ENCODE data around the gene CTDSPL2. TPM values are rescaled to one million over a fixed set of nuclear protein-coding genes. Genes with fewer than 3 reads are reported as not detected.

The CTDSPL2 gene
- 33.8 TPM for polyA plus RNA-seq
- long read RNA-seq, donor 1, full-length matches to known transcripts: 2 of 2 reads
- long read RNA-seq, donor 1, partial matches to known transcripts: 0 of 2 reads
- long read RNA-seq, donor 1, other reads (novel, unspliced or antisense): 0 of 2 reads
- long read RNA-seq, donor 2, full-length matches to known transcripts: 7 of 35 reads
- long read RNA-seq, donor 2, partial matches to known transcripts: 15 of 35 reads
- long read RNA-seq, donor 2, other reads (novel, unspliced or antisense): 13 of 35 reads
- long read RNA-seq, donor 3: 0 reads
- long read RNA-seq, donor 4, full-length matches to known transcripts: 1 of 1 reads
- long read RNA-seq, donor 4, partial matches to known transcripts: 0 of 1 reads
- long read RNA-seq, donor 4, other reads (novel, unspliced or antisense): 0 of 1 reads
- long read RNA-seq, donor 5, full-length matches to known transcripts: 1 of 1 reads
- long read RNA-seq, donor 5, partial matches to known transcripts: 0 of 1 reads
- long read RNA-seq, donor 5, other reads (novel, unspliced or antisense): 0 of 1 reads
- long read RNA-seq, donor 6, full-length matches to known transcripts: 4 of 9 reads
- long read RNA-seq, donor 6, partial matches to known transcripts: 5 of 9 reads
- long read RNA-seq, donor 6, other reads (novel, unspliced or antisense): 0 of 9 reads
- long read RNA-seq, donor 7, full-length matches to known transcripts: 3 of 3 reads
- long read RNA-seq, donor 7, partial matches to known transcripts: 0 of 3 reads
- long read RNA-seq, donor 7, other reads (novel, unspliced or antisense): 0 of 3 reads
- long read RNA-seq, donor 8, full-length matches to known transcripts: 8 of 23 reads
- long read RNA-seq, donor 8, partial matches to known transcripts: 15 of 23 reads
- long read RNA-seq, donor 8, other reads (novel, unspliced or antisense): 0 of 23 reads
- long read RNA-seq, donor 9, full-length matches to known transcripts: 3 of 9 reads
- long read RNA-seq, donor 9, partial matches to known transcripts: 6 of 9 reads
- long read RNA-seq, donor 9, other reads (novel, unspliced or antisense): 0 of 9 reads
- long read RNA-seq, donor 10, full-length matches to known transcripts: 5 of 16 reads
- long read RNA-seq, donor 10, partial matches to known transcripts: 11 of 16 reads
- long read RNA-seq, donor 10, other reads (novel, unspliced or antisense): 0 of 16 reads
- long read RNA-seq, donor 11, partial matches to known transcripts: 7 of 22 reads
- long read RNA-seq, donor 11, other reads (novel, unspliced or antisense): 15 of 22 reads

- H3K9me3 ChIP-seq (ENCODE audit: control insufficient read depth, low read depth, low read length): no peaks in the 10 kb centered on the region
- peak within 1 kb of the TSS; percentile 95 for H3K27ac ChIP-seq (ENCODE audit: low read length)
- peak; percentile 98 to 99 for DNase-seq
- peaks cover 3% of the 10 kb centered on the region for H3K4me1 ChIP-seq (ENCODE audit: control insufficient read depth, insufficient read depth, low read length)
- H3K27me3 ChIP-seq (ENCODE audit: control insufficient read depth, insufficient read depth, low read length): no peaks in the 10 kb centered on the region
- H3K36me3 ChIP-seq (ENCODE audit: control insufficient read depth, insufficient read depth, low read length): peaks cover 2% of the 10 kb centered on the region
- peak within 1 kb of the TSS; percentile 90 for H3K4me3 ChIP-seq (ENCODE audit: low read length)
- WGBS (ENCODE audit: insufficient coverage, low lambda C conversion rate): 0% methylated on average over 1 of the region's 53 CpGs
These were observed at the start of gene CTDSPL2 for GRCh38 chr15:44426975-44427755. CTDSPL2 (plus strand) TSS chr15:44427629; CDS start chr15:44459015, 31,386 bp downstream.

GRCh38 chr15:44381236-44381635 is 46.2 kb upstream of the CTDSPL2 start:
- Histone ChIP-seq H3K27ac (ENCODE audit: low read length) (no peak overlapping the region), H3K9me3 (ENCODE audit: control insufficient read depth, low read depth, low read length) (no peaks in the 10 kb centered on the region), H3K36me3 (ENCODE audit: control insufficient read depth, insufficient read depth, low read length) (peaks cover 14% of the 10 kb centered on the region), H3K4me3 (ENCODE audit: low read length) (no peak overlapping the region), H3K27me3 (ENCODE audit: control insufficient read depth, insufficient read depth, low read length) (no peaks in the 10 kb centered on the region), H3K4me1 (ENCODE audit: control insufficient read depth, insufficient read depth, low read length) (no peaks in the 10 kb centered on the region)
- no peak for DNase-seq

GRCh38 chr15:44385344-44385942 is 42.0 kb upstream of the CTDSPL2 start:
- no peaks in the 10 kb centered on the region for H3K4me1 ChIP-seq (ENCODE audit: control insufficient read depth, insufficient read depth, low read length)
- no peak overlapping the region for H3K4me3 ChIP-seq (ENCODE audit: low read length)
- no peaks in the 10 kb centered on the region for H3K9me3 ChIP-seq (ENCODE audit: control insufficient read depth, low read depth, low read length)
- H3K36me3 ChIP-seq (ENCODE audit: control insufficient read depth, insufficient read depth, low read length): peaks cover 15% of the 10 kb centered on the region
- no peak for DNase-seq
- H3K27me3 ChIP-seq (ENCODE audit: control insufficient read depth, insufficient read depth, low read length): no peaks in the 10 kb centered on the region
- no CpG with 5 or more reads among the region's 1 CpG for WGBS (ENCODE audit: insufficient coverage, low lambda C conversion rate)
- H3K27ac ChIP-seq (ENCODE audit: low read length): no peak overlapping the region

- WGBS (ENCODE audit: insufficient coverage, low lambda C conversion rate): no CpG with 5 or more reads among the region's 3 CpGs
- no peak for DNase-seq
- Histone ChIP-seq H3K27me3 (ENCODE audit: control insufficient read depth, insufficient read depth, low read length) (no peaks in the 10 kb centered on the region), H3K4me1 (ENCODE audit: control insufficient read depth, insufficient read depth, low read length) (no peaks in the 10 kb centered on the region), H3K4me3 (ENCODE audit: low read length) (no peak overlapping the region), H3K9me3 (ENCODE audit: control insufficient read depth, low read depth, low read length) (no peaks in the 10 kb centered on the region), H3K27ac (ENCODE audit: low read length) (no peak overlapping the region), H3K36me3 (ENCODE audit: control insufficient read depth, insufficient read depth, low read length) (no peaks in the 10 kb centered on the region)
These were observed 33.4 kb upstream of the CTDSPL2 start for GRCh38 chr15:44394062-44394461.

DNA sequence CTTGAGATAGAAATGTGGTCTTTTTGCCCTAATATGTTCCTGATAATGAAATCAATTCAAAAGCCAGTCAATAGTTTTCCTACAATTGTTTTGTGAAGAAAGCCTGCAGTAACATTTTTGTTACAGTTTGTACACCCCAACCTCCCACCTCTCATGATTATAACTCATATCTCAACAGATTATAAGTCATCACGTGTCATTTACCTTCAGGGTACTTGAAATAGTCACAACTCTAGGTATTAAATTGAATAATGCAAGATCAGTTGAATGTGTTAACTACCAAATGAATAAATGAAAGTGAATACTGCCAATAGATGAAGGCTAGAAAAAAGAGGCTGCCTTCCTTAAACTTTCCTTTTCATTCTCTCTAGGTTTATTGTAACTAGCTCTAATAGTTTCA is 32.9 kb upstream of the CTDSPL2 start:
- no peaks in the 10 kb centered on the region for H3K27me3 ChIP-seq (ENCODE audit: control insufficient read depth, insufficient read depth, low read length)
- H3K36me3 ChIP-seq (ENCODE audit: control insufficient read depth, insufficient read depth, low read length): no peaks in the 10 kb centered on the region
- H3K9me3 ChIP-seq (ENCODE audit: control insufficient read depth, low read depth, low read length): no peaks in the 10 kb centered on the region
- no peaks in the 10 kb centered on the region for H3K4me1 ChIP-seq (ENCODE audit: control insufficient read depth, insufficient read depth, low read length)
- no peak for DNase-seq
- no CpG with 5 or more reads among the region's 1 CpG for WGBS (ENCODE audit: insufficient coverage, low lambda C conversion rate)
- no peak overlapping the region for H3K27ac ChIP-seq (ENCODE audit: low read length)
- no peak overlapping the region for H3K4me3 ChIP-seq (ENCODE audit: low read length)

DNA sequence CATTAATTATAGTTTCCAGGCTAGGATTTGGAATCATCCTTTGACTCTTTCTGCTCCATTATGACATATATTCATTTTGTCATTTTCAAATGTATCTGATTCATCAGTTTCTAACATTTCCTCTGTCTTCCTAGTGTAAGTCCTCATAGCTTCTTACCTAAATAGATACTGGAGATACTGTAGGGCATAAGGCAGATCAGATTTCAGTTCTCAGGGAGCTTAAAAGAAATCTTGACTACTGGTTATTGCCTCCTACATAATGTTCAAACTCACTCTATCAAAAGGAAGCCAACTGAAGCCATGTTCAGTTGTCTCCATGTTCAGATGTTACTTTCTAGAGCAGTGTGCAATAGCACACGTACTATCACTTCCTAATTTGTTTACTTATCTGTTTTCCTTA is 29.6 kb upstream of the CTDSPL2 start:
- Histone ChIP-seq H3K9me3 (ENCODE audit: control insufficient read depth, low read depth, low read length) (no peaks in the 10 kb centered on the region), H3K27ac (ENCODE audit: low read length) (no peak overlapping the region), H3K4me3 (ENCODE audit: low read length) (no peak overlapping the region), H3K4me1 (ENCODE audit: control insufficient read depth, insufficient read depth, low read length) (no peaks in the 10 kb centered on the region), H3K36me3 (ENCODE audit: control insufficient read depth, insufficient read depth, low read length) (no peaks in the 10 kb centered on the region), H3K27me3 (ENCODE audit: control insufficient read depth, insufficient read depth, low read length) (no peaks in the 10 kb centered on the region)
- WGBS (ENCODE audit: insufficient coverage, low lambda C conversion rate): 100% methylated on average over 1 of the region's 1 CpG
- DNase-seq: no peak

DNA sequence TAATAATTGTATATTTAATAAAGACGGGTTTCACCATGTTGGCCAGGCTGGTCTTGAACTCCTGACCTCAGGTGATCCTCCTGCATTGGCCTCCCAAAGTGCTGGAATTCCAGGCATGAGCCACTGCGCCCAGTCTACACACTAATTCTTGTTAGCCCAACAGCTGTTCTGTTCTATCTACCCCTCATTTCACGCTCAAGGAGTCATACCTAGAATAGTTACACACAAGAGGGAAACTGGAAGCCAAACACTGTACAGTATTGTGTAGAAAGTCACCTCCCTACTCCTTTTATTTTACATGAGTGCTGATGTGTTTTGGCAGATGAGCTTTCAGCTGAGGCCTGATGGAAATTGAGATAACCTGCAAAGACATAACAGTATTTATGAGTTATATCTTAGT is 13.4 kb upstream of the CTDSPL2 start:
- H3K9me3 ChIP-seq (ENCODE audit: control insufficient read depth, low read depth, low read length): no peaks in the 10 kb centered on the region
- H3K36me3 ChIP-seq (ENCODE audit: control insufficient read depth, insufficient read depth, low read length): no peaks in the 10 kb centered on the region
- no peaks in the 10 kb centered on the region for H3K27me3 ChIP-seq (ENCODE audit: control insufficient read depth, insufficient read depth, low read length)
- DNase-seq: no peak
- H3K27ac ChIP-seq (ENCODE audit: low read length): no peak overlapping the region
- WGBS (ENCODE audit: insufficient coverage, low lambda C conversion rate): no CpG with 5 or more reads among the region's 3 CpGs
- no peak overlapping the region for H3K4me3 ChIP-seq (ENCODE audit: low read length)
- no peaks in the 10 kb centered on the region for H3K4me1 ChIP-seq (ENCODE audit: control insufficient read depth, insufficient read depth, low read length)

DNA sequence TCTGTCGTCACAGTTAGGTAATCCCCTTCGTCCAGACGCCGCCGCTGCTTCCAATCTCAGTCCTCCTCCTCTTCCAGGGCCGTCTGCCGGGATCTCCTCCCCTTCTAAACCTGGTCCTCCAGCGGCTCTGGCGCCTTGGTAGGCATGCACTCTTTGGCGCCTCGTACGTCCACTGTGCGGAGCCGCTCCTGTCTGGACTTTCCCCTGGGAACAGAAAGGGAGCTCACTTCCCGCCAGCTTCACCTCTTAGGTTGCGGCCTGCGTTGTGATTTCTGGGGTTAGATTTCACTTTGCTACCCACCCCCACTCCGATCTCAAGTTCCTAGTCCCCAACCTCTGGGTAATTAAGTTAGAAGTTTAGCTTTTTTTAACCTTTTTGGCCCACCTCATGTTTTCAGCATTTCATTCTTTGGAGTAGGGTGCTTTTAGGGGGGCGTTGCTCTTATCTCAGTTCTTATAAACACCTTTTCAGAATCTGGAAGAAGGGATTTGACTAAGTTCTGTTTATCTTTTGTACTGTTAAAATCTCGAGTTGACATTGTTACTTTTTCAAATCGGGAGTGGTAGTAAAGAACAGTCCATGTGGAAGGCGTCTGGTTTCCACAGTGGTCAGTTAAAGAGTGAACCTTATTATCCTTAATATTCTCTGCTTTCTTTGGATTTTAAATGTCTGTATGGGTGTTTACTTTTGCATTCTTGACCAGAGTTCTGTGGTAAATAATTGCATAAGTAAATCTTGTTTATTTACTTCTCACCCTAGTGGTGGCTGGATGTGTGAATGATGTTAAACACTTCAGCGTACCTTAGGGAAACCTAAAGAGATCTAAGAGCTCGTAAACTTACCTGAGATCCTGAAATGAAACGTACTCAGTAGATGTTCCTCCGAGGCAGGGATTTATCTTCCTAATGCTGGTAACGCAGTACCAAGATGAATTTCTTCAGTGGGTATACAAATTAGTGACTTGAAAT is 611 bp downstream of the CTDSPL2 start:
- Histone ChIP-seq H3K4me1 (ENCODE audit: control insufficient read depth, insufficient read depth, low read length) (peaks cover 3% of the 10 kb centered on the region), H3K4me3 (ENCODE audit: low read length) (peak overlapping the region; percentile 90), H3K27me3 (ENCODE audit: control insufficient read depth, insufficient read depth, low read length) (no peaks in the 10 kb centered on the region), H3K9me3 (ENCODE audit: control insufficient read depth, low read depth, low read length) (no peaks in the 10 kb centered on the region), H3K36me3 (ENCODE audit: control insufficient read depth, insufficient read depth, low read length) (peaks cover 2% of the 10 kb centered on the region), H3K27ac (ENCODE audit: low read length) (peak overlapping the region; percentile 95)
- DNase-seq: peak; percentile 50 to 63
- WGBS (ENCODE audit: insufficient coverage, low lambda C conversion rate): 0% methylated on average over 2 of the region's 27 CpGs

Data from large intestine (tissue), 12 donors.